Kidney (tissue), 14 donors: ENCODE data around the gene RAD51B. TPM values are rescaled to one million over a fixed set of nuclear protein-coding genes. Genes with fewer than 3 reads are reported as not detected.

Source experiments
- DNase-seq, 5 donors: peaks; one replicate each; pipeline ENCODE4 v3.0.0-alpha.2; 2013 to 2020
- FAIRE-seq: peaks from 2 replicates; lab custom pipeline; 2012; peaks lifted over from hg19 to GRCh38; lab: Jason Lieb, UNC
- H3K27ac ChIP-seq, 2 donors: one replicate each; pipeline ENCODE4 v1.7.0; 2013; ENCODE audit warnings: low read depth in 2 of 2, low read length in 2 of 2, inconsistent platforms in 1 of 2
- H3K27me3 ChIP-seq: one replicate; pipeline ENCODE4 v1.7.1; 2013; ENCODE audit warnings: low read length, inconsistent platforms; ENCODE audit not compliant: control insufficient read depth, insufficient read depth
- H3K36me3 ChIP-seq, 3 donors: one replicate each; pipeline versions ENCODE4 v1.7.0 to v1.7.1; 2013; ENCODE audit warnings: low read length in 3 of 3, control low read depth in 1 of 3, inconsistent platforms in 1 of 3; ENCODE audit not compliant: insufficient read depth in 3 of 3, control insufficient read depth in 2 of 3
- H3K4me1 ChIP-seq, 3 donors: one replicate each; pipeline versions ENCODE4 v1.7.0 to v1.7.1; 2013; ENCODE audit warnings: low read length in 3 of 3, inconsistent platforms in 1 of 3, low read depth in 1 of 3; ENCODE audit not compliant: control insufficient read depth in 2 of 3, insufficient read depth in 2 of 3
- H3K4me3 ChIP-seq, 3 donors: one replicate each; pipeline versions ENCODE4 v1.7.0 to v1.8.1; 2013; ENCODE audit warnings: low read length in 3 of 3, control low read depth in 1 of 3, inconsistent platforms in 1 of 3
- H3K9ac ChIP-seq, 3 donors: one replicate each; pipeline versions ENCODE4 v1.7.0 to v1.7.1; 2013; ENCODE audit warnings: low read length in 3 of 3, control low read depth in 1 of 3, inconsistent platforms in 1 of 3
- H3K9me3 ChIP-seq, 3 donors: one replicate each; pipeline versions ENCODE4 v1.7.0 to v1.7.1; 2013; ENCODE audit warnings: low read length in 3 of 3, control low read depth in 1 of 3, inconsistent platforms in 1 of 3; ENCODE audit not compliant: control insufficient read depth in 2 of 3, insufficient read depth in 1 of 3
- CTCF ChIP-seq: IDR thresholded peaks from 3 replicates; pipeline ENCODE4 v1.5.1; 2012; ENCODE audit warnings: mild to moderate bottlenecking, moderate library complexity, borderline replicate concordance; ENCODE audit not compliant: insufficient read depth; ENCODE audit errors: extremely low read depth
- intact Hi-C: fragments of 100-400 bp; cut with DNase I; formaldehyde crosslinking; loops from one replicate; pipeline ENCODE4 v1.11.1; 2022
- polyA plus RNA-seq: library from polyadenylated mRNA; stranded (reverse); fragments of 350-450 nt; fragmentation: Illumina TruSeq; extraction: RNeasy Lipid Tissue Mini Kit (QIAGEN cat#74804); gene quantifications from one replicate; pipeline ENCODE4 v1.2.3, GENCODE V29; 2014; ENCODE audit warnings: low read depth, low replicate concordance; ENCODE audit not compliant: insufficient read depth
- total RNA-seq: library from RNA; stranded (reverse); fragmentation: NEBNext Ultra II Directional; extraction: Animal tissue kit (Norgen Biotek cat#: 25700); gene quantifications from one replicate; pipeline ENCODE4 v1.2.1, GENCODE V29; 2021
- donor health status: control.
- donor health status: control.
- donor health status: control.
- donor health status: control.
- donor health status: control.
- donor health status: DM: yes; HTN: yes; CAD: no.
- donor health status: Normal renal cell carcinoma (clear cell type).

Gene RAD51B
- total and polyA plus RNA-seq, 2 donors from 2014 or later = 6.9 to 18.0 TPM

DNA sequence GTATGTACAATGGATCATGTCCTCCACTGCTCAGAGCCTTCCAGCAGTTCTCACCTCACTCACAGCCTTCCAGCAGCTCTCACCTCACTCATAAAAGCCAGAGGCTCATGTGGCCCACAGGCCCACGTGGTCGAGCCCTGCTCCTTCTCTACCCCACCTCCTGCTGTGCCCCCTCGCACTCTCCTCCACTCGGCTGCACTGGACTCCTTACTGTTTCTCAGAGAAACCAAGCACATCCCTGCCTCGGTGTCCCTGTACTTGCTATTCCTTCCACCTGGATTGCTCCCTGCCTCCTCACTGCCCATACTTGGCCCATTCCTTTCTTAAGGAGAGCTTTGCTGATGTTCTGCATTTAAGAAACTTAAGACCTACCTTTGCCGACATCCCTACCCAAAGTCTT, 753.5 kb downstream of the RAD51B start:
- Histone ChIP-seq H3K27me3 (no peaks in the 10 kb centered on the region), H3K9me3 (no peaks in the 10 kb centered on the region), H3K36me3 (no peaks in the 10 kb centered on the region), H3K27ac (no peak overlapping the region), H3K4me1 (peaks cover 3 to 11% (median 8%) of the 10 kb centered on the region in 3 donors), H3K4me3 (no peak overlapping the region), H3K9ac (no peak overlapping the region)
- FAIRE-seq (no peak), DNase-seq (no peak)
- intact Hi-C loops = no loop called here
- no peak for TF ChIP-seq CTCF

- H3K27me3 ChIP-seq = no peaks in the 10 kb centered on the region
- intact Hi-C loops = no loop called here
- no peak for TF ChIP-seq CTCF
- H3K4me1 ChIP-seq = peaks cover 3 to 11% (median 8%) of the 10 kb centered on the region in 3 donors
- H3K9me3 ChIP-seq = no peaks in the 10 kb centered on the region
- H3K36me3 ChIP-seq = no peaks in the 10 kb centered on the region
- no peak overlapping the region for H3K4me3 ChIP-seq
- DNase-seq (no peak), FAIRE-seq (no peak)
- no peak overlapping the region for H3K9ac ChIP-seq
- H3K27ac ChIP-seq = no peak overlapping the region
These were observed 754.1 kb downstream of the RAD51B start for GRCh38 chr14:68573722-68574121.

DNA sequence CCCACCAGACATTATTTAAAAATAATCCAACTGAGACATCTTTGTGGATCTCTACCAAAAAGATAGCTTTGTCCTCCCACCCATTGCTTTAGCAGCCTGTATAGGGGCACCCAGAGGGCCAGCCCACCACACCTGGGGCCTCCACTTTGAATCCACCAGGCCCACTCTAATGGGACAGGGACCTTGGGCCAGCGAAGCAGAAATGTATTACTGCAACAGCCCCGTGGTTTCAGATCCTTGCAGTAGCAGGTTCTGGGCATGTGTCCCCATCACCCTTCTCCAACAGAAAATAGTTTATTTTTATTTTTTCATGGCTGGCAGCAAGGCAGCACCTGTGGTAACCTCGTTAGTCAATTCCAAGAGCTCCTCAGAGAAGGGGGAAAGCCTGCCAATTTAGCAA, 754.9 kb downstream of the RAD51B start:
- H3K4me3 ChIP-seq = no peak overlapping the region
- H3K27me3 ChIP-seq = no peaks in the 10 kb centered on the region
- H3K9me3 ChIP-seq = no peaks in the 10 kb centered on the region
- DNase-seq (no peak), FAIRE-seq (no peak)
- no peaks in the 10 kb centered on the region for H3K36me3 ChIP-seq
- H3K27ac ChIP-seq = no peak overlapping the region
- peaks cover 0 to 7% (median 7%) of the 10 kb centered on the region in 3 donors for H3K4me1 ChIP-seq
- H3K9ac ChIP-seq = no peak overlapping the region
- intact Hi-C loops = no loop called here
- TF ChIP-seq CTCF = no peak

GRCh38 chr14:68574906-68575305, 755.3 kb downstream of the RAD51B start:
- Histone ChIP-seq H3K9me3 (no peaks in the 10 kb centered on the region), H3K27me3 (no peaks in the 10 kb centered on the region), H3K27ac (no peak overlapping the region), H3K4me3 (no peak overlapping the region), H3K9ac (no peak overlapping the region), H3K36me3 (no peaks in the 10 kb centered on the region), H3K4me1 (peaks cover 0 to 4% (median 4%) of the 10 kb centered on the region in 3 donors)
- TF ChIP-seq CTCF = no peak
- intact Hi-C loops = no loop called here
- DNase-seq (no peak), FAIRE-seq (no peak)
